HG03457 (cell line): Measurements from ENCODE around the gene BLNK.

Experiments used
- ATAC-seq: cut with Tn5 transposase; IDR thresholded peaks from one replicate; pipeline ENCODE4 v1.9.1; 2021; ENCODE audit warnings: moderate number of reproducible peaks; ENCODE audit not compliant: unreplicated experiment

The BLNK gene

GRCh38 chr10:96289218-96289910 is 18.0 kb upstream of the BLNK start:
- ATAC-seq, result no peak

GRCh38 chr10:96288151-96288621 is 16.8 kb upstream of the BLNK start:
- peak; percentile 38 for ATAC-seq

- peak; percentile 56 for ATAC-seq
Measured at GRCh38 chr10:96287392-96288105, 16.2 kb upstream of the BLNK start.

GRCh38 chr10:96285331-96285752 is 14.0 kb upstream of the BLNK start:
- ATAC-seq, result no peak

- ATAC-seq, result no peak
Measured at GRCh38 chr10:96283756-96284155, 12.4 kb upstream of the BLNK start.

GRCh38 chr10:96283351-96283750 is 12.0 kb upstream of the BLNK start:
- ATAC-seq, result no peak

- no peak for ATAC-seq
Measured at GRCh38 chr10:96281444-96282029, 10.2 kb upstream of the BLNK start.

GRCh38 chr10:96280859-96281258 is 9.5 kb upstream of the BLNK start:
- ATAC-seq, result no peak

- no peak for ATAC-seq
Measured at GRCh38 chr10:96279191-96279641, 7.8 kb upstream of the BLNK start.

GRCh38 chr10:96276831-96277230 is 5.5 kb upstream of the BLNK start:
- ATAC-seq, result no peak

GRCh38 chr10:96276426-96276825 is 5.1 kb upstream of the BLNK start:
- ATAC-seq, result no peak

GRCh38 chr10:96275685-96276418 is 4.5 kb upstream of the BLNK start:
- ATAC-seq, result no peak

GRCh38 chr10:96272316-96273280 is 1.2 kb upstream of the BLNK start:
- ATAC-seq, result no peak

- ATAC-seq, result no peak
Measured at GRCh38 chr10:96270571-96270970, 798 bp downstream of the BLNK start.

GRCh38 chr10:96269438-96270300 is 1.7 kb downstream of the BLNK start:
- no peak for ATAC-seq

- ATAC-seq, result no peak
Measured at GRCh38 chr10:96268341-96268909, 2.9 kb downstream of the BLNK start.

GRCh38 chr10:96267234-96267705 is 4.1 kb downstream of the BLNK start:
- no peak for ATAC-seq

GRCh38 chr10:96266118-96266770 is 5.1 kb downstream of the BLNK start:
- ATAC-seq, result no peak
